RWPE1 (cell line): ENCODE data around the gene GPC1.

Source experiments
- CTCF ChIA-PET: fragments of 350-600 bp; sonication (Branson Sonifier 250); formaldehyde crosslinking; extraction: SDS; loops from one replicate; lab custom pipeline; 2021; lab: Yijun Ruan, JAX
- POLR2A ChIA-PET: fragments of 400-600 bp; formaldehyde crosslinking; extraction: SDS; loops from one replicate; lab custom pipeline; 2020; ENCODE audit warnings: antibody characterized with exemption; ENCODE audit not compliant: low non-redundant PET; lab: Yijun Ruan, JAX
- DNase-seq: peaks from one replicate; pipeline ENCODE4 v3.0.0; 2012; ENCODE audit warnings: low spot score
- H3K27ac ChIP-seq: fragments of 450-650 bp; 2 replicates; pipeline ENCODE4 v1.5.1; 2017
- CTCF ChIP-seq: fragments of 450-650 bp; conservative IDR thresholded peaks from 2 replicates; pipeline ENCODE4 v1.5.1; 2017; ENCODE audit warnings: low read depth, mild to moderate bottlenecking

The GPC1 gene

GRCh38 chr2:240508832-240509545 is 73.5 kb downstream of the GPC1 start:
- H3K27ac ChIP-seq, result no peak overlapping the region
- TF ChIP-seq CTCF, result no peak
- CTCF ChIA-PET, result no interaction called here
- POLR2A ChIA-PET, result no interaction called here
- DNase-seq, result no peak

- CTCF ChIA-PET, result no interaction called here
- no peak overlapping the region for H3K27ac ChIP-seq
- DNase-seq, result no peak
- POLR2A ChIA-PET, result no interaction called here
- TF ChIP-seq CTCF, result no peak
Observed at GRCh38 chr2:240509667-240510512, 74.4 kb downstream of the GPC1 start.

GRCh38 chr2:240510513-240511210 is 75.2 kb downstream of the GPC1 start:
- no peak for DNase-seq
- no peak overlapping the region for H3K27ac ChIP-seq
- POLR2A ChIA-PET, result no interaction called here
- CTCF ChIA-PET, result no interaction called here
- no peak for TF ChIP-seq CTCF

DNA sequence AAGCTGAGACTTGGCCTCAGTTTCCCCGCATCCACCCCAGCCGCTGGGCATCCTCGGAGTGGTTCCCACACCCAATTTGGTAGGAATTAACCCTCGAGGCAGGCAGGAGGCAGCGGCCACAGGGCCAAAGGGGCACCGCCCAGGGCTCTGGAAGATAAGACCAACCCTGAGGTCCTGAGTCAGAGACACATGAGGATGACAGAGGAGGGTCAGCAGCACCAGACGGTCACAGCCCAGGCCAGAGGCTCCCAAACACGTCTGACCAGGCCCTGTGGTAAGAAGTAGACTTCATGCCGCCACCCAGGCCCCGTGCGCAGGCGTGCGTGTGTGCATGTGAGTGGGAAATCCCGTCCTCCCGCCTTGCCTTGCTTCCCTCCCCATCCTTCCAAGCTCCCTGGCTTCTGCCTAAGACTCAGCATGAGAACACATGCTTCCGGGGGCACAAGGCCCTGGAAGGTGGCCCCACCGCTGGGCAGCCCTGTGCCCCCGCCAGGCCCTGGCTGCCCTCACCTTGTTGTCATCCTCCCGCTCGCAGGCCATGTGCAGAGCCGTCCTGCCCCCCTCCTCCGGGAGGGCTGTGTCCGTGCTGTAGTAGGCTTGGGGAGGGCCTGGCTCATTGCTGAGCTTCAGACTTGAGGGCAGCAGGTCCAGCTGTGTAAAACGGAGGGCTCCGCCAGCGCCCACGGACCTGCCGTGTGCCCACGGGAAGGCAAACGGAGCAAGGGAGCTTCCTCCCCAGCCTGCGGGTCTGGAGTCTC is 76.1 kb downstream of the GPC1 start:
- H3K27ac ChIP-seq, result no peak overlapping the region
- TF ChIP-seq CTCF, result no peak
- ChIA-PET POLR2A (no interaction called here), CTCF (interaction anchor here (1.3 kb wide), 1 partner anchor 54 kb away, joined by 5 read pairs; no protein-coding TSS in a partner anchor)
- no peak for DNase-seq

- TF ChIP-seq CTCF, result no peak
- H3K27ac ChIP-seq, result no peak overlapping the region
- no peak for DNase-seq
- CTCF ChIA-PET, result interaction anchor here (1.3 kb wide), 1 partner anchor 54 kb away, joined by 5 read pairs; no protein-coding TSS in a partner anchor
- POLR2A ChIA-PET, result no interaction called here
Observed at GRCh38 chr2:240512109-240512485, 76.6 kb downstream of the GPC1 start.
